Activated CD4-positive, alpha-beta T cell treated with anti-CD3 and anti-CD28 coated beads, Interleukin-10, Interleukin-2, amounts not matched to agents 100 ng/mL and 50 ng/mL, durations not matched to agents 16 hours and 8 hours (primary cell): ENCODE data around the gene GLI1.

Experiments used
- DNase-seq: peaks from one replicate; pipeline ENCODE4 v3.0.0-alpha.2; 2020

GLI1 gene

DNA sequence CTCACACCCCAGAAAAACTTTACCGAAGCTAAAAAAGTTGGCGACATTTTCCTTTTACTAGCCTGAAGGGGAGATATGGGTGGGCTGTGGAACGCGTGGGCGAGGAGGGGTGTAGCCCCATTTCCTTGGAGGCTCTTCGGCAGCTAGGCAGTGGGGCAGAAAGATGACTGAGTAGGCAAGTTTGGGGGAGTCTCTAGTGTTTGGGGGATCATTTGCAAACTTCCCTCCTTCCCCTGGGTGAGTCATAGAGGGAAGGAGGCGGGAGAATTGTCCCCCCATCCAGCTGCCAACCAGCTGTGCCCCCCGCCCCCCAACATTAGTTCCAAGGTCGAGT lies 2.3 kb downstream of the GLI1 start:
- DNase-seq: no peak

DNA sequence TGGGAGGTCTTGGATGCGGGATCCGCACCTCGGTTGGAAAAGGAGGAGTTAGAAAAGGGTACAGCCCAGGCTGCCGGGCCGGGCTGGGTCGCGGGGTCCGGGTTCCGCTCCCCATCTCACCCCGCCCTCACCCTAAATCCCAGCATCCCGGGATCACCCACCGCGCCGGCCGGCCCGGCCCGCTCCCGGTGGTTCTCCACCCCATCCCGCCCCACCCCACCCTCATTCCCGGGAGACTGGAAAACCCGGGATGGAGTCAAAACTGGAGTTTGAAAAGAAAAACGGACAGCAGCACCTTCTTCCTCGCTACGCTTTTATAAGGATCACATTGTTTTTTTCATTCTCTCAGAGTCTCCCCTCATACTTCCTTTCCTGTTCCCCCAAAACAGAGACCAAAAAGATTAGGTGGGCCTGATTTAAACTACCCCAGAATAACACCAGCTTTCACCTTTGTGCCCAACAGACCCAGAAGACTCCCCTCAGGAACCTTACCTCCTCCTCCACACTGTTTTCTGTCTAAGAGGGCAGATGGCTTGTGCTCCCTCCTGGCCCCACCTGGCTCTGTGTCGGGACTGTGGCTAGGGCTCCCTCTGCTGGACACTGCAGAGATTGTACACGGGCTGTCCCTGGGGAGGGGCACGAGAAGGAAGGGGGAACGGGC lies 2.8 kb downstream of the GLI1 start:
- peak; percentile 94 for DNase-seq

DNA sequence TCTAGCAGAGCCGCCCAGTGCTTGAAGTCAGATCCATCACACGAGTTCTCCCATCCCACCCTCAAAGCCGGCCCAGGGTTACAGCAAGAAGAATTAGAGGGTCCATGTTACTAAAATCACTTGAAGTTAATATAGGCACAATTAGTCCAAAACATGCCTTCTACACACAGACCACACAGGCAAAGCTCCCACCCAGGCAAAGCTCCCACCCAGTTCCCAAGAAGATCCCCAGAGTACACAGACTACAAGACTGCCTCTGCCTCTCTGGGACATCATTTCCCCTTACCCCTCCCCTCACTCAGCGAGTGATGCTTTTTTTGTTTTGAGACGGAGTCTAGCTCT lies 3.3 kb downstream of the GLI1 start:
- no peak for DNase-seq

DNA sequence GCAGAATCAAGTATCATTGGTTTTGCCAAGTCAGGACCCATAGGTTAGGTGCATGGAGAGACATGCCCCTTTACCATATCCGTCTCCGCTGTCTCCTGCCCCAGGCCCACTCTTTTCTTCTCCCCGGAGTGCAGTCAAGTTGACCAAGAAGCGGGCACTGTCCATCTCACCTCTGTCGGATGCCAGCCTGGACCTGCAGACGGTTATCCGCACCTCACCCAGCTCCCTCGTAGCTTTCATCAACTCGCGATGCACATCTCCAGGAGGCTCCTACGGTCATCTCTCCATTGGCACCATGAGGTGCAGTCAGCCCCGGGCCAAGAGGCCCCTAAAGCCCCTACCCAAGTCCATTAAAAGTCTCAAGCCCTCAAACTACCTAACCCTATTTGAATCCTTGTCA lies 5.0 kb downstream of the GLI1 start:
- DNase-seq: no peak

DNA sequence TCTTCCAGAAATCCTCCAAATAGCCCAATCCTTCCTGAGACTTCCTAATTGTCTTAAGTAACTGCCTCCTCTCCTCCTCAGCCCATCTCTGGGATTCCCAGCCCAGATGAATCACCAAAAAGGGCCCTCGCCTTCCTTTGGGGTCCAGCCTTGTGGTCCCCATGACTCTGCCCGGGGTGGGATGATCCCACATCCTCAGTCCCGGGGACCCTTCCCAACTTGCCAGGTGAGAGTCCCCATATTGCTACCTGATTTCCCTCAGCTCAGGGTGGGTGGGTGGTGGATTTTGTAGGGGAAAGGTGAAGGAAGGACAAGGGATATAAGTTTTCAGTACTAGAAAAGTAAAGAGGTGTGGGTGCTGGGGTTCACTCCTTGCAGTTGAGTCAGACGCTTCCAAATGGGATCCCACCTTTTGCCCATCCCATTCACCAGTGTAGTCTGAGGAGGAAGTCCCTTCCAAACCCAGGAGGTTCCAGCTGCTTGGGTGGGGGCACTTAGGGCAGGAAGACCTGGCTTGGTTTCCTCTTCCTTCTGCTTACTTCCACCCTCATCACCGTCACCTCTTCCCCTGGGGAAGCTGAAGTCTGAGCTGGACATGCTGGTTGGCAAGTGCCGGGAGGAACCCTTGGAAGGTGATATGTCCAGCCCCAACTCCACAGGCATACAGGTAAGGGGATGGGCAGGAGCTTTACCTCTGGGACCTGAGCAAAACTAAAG lies 5.6 kb downstream of the GLI1 start:
- DNase-seq: no peak

DNA sequence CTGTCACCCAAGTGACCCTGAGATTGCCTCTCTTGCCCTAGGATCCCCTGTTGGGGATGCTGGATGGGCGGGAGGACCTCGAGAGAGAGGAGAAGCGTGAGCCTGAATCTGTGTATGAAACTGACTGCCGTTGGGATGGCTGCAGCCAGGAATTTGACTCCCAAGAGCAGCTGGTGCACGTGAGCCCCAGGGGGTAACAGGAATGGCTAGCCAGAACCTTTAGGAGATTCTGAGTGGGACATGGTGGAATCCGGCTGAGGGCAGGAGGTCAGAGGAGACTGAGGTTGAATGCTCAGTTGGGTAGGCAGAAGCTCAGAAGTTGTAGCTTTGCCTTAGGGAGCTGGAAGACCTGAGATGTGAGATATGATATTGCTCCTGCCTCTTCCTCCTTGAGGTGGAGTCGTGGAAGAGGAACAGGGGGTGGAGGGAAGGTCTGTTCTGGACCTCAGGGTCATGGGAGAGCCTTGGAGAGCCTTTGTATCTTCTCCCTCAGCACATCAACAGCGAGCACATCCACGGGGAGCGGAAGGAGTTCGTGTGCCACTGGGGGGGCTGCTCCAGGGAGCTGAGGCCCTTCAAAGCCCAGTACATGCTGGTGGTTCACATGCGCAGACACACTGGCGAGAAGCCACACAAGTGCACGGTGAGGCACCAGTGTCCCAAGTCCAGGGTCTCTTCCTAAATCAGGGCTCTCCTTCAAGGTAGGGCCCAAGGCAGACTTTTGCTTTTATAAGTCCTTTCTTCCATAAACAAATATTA lies 6.3 kb downstream of the GLI1 start:
- no peak for DNase-seq

DNA sequence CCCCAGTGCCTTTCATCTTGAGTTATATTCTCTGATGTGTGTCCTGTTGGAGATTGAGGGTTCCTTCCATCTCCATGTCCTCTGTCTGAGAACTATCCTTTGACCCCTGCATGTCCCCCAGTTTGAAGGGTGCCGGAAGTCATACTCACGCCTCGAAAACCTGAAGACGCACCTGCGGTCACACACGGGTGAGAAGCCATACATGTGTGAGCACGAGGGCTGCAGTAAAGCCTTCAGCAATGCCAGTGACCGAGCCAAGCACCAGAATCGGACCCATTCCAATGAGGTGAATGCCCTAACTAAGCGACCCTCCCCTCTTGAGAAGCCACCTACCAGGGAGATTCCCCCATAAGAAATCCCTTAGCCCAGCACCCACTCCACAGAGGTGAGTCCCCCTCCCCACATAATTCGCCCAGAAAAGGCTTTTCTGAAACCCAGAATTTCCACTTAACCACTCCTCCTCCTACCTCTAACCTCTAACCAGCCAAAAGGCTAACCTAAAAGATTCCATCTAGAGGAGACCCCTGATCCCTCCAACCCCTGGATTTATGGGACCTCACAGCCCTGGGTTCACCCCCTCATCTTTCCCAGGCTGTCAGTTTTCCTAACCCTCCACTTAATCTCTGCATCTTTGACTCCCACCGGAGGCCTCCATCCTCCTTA lies 7.8 kb downstream of the GLI1 start:
- DNase-seq: no peak

DNA sequence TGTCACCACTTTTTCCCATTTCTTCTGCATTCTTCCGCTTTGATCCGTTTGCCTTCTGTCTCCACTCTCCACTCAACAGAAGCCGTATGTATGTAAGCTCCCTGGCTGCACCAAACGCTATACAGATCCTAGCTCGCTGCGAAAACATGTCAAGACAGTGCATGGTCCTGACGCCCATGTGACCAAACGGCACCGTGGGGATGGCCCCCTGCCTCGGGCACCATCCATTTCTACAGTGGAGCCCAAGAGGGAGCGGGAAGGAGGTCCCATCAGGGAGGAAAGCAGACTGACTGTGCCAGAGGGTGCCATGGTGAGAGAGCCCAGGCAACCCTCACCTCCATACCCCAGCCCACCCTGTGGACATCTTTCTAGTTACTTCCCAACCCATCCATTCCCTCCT lies 8.3 kb downstream of the GLI1 start:
- no peak for DNase-seq

DNA sequence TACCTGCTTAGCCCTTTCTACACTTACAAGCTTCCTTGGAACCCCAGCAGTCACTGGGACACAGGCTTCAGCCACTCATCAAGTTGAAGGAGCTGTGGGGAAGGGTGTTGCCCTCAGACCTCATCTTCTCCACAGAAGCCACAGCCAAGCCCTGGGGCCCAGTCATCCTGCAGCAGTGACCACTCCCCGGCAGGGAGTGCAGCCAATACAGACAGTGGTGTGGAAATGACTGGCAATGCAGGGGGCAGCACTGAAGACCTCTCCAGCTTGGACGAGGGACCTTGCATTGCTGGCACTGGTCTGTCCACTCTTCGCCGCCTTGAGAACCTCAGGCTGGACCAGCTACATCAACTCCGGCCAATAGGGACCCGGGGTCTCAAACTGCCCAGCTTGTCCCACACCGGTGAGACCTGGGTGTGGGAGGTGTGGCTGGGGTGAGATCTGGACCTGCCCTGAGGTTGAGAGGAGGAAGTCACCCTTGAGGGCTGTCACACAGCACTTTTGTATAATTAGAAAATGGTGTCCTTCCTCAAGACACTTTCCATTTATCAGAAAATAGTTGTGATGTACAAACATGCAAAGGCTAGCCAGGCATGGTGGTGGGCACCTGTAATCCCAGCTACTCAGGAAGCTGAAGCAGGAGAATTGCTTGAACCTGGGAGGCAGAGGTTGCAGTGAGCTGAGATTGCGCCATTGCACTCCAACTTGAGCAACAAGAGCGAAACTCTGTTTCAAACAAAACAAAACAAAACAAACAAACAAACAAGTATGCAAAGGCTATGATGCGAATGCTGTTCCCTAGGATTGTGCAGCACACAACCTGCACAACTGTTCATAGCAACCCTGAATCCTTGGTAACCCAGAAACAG lies 9.9 kb downstream of the GLI1 start:
- DNase-seq: no peak

DNA sequence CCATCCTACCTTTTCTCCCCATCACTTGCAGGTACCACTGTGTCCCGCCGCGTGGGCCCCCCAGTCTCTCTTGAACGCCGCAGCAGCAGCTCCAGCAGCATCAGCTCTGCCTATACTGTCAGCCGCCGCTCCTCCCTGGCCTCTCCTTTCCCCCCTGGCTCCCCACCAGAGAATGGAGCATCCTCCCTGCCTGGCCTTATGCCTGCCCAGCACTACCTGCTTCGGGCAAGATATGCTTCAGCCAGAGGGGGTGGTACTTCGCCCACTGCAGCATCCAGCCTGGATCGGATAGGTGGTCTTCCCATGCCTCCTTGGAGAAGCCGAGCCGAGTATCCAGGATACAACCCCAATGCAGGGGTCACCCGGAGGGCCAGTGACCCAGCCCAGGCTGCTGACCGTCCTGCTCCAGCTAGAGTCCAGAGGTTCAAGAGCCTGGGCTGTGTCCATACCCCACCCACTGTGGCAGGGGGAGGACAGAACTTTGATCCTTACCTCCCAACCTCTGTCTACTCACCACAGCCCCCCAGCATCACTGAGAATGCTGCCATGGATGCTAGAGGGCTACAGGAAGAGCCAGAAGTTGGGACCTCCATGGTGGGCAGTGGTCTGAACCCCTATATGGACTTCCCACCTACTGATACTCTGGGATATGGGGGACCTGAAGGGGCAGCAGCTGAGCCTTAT lies 10.8 kb downstream of the GLI1 start:
- no peak for DNase-seq

DNA sequence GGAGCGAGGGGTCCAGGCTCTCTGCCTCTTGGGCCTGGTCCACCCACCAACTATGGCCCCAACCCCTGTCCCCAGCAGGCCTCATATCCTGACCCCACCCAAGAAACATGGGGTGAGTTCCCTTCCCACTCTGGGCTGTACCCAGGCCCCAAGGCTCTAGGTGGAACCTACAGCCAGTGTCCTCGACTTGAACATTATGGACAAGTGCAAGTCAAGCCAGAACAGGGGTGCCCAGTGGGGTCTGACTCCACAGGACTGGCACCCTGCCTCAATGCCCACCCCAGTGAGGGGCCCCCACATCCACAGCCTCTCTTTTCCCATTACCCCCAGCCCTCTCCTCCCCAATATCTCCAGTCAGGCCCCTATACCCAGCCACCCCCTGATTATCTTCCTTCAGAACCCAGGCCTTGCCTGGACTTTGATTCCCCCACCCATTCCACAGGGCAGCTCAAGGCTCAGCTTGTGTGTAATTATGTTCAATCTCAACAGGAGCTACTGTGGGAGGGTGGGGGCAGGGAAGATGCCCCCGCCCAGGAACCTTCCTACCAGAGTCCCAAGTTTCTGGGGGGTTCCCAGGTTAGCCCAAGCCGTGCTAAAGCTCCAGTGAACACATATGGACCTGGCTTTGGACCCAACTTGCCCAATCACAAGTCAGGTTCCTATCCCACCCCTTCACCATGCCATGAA lies 11.5 kb downstream of the GLI1 start:
- no peak for DNase-seq

DNA sequence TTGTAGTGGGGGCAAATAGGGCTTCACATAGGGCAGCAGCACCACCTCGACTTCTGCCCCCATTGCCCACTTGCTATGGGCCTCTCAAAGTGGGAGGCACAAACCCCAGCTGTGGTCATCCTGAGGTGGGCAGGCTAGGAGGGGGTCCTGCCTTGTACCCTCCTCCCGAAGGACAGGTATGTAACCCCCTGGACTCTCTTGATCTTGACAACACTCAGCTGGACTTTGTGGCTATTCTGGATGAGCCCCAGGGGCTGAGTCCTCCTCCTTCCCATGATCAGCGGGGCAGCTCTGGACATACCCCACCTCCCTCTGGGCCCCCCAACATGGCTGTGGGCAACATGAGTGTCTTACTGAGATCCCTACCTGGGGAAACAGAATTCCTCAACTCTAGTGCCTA lies 12.1 kb downstream of the GLI1 start:
- DNase-seq: no peak

DNA sequence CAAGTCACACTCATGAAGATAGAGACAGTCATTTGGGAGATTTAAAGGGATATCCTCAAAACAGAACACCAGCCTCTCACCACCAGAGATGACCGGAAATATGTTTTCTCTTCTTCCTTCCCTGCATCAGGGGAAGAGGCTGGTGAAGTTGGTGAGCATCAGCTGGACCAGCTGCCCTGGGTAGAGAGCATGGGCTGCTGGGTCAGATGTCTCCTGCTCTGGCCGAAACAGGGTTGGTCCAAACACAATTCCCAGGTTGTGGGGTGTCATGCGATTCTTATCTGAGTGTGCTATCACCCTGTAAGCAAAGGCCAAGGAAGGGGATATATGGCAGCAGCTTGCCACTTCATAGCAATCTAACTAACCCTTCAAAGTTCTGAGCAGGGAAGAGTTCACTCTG lies 12.8 kb downstream of the GLI1 start:
- no peak for DNase-seq

DNA sequence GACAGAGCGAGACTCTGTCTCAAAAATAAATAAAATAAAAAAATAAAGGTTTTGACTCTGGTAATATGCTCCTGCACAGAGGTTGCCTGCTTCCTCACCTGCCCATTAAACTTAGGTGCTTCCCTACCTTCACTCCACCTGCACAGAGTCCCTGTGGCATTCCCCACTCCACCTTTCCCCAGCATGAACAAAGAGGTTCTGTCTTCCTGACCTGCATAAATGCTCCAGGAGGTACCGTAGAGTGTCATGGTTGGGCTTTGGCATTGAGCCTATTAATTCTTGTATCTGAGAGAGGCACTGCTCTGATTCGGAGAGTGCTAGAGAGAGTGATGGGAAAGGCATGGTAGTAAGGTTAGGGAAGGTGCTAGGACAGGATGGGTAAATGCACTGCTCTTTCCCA lies 13.8 kb downstream of the GLI1 start:
- no peak for DNase-seq

DNA sequence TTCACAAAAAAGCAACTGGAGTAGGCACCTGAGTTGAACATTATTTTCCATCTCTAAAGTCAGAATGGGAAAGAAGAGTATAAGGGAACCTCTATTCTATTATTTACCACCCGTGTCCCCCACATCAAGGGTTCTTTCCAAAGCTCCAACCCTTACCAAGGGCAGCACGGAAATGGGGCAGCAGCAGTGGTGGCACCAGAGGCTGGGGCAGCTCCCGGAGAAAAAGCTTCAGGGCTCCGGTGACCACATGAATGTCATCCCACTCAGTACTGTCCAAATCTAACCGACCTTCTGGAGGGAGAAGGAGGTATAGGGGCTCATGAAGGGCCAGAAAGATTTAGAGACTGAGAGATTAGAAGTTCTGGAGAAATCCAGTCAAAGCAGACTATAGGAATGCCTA lies 14.3 kb downstream of the GLI1 start:
- DNase-seq: no peak

DNA sequence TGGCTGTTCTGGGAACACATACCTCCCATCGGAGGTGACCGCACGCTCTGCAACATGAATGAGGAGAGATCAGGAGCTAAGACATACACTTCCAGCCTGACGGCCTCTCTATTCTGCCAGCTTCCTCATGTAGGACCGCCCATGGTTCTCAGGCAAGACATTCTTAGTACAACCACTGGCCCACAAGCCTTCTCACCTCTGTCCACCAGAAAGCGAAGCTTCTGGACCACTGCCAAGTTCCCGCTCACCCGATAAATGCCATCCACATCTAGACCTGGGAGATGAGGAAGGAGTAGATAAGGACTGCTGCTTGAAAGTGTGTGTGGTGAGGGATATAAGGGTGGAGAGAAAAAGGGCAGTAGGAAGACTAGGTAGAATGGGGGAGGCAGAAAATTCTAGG lies 14.8 kb downstream of the GLI1 start:
- DNase-seq: no peak

DNA sequence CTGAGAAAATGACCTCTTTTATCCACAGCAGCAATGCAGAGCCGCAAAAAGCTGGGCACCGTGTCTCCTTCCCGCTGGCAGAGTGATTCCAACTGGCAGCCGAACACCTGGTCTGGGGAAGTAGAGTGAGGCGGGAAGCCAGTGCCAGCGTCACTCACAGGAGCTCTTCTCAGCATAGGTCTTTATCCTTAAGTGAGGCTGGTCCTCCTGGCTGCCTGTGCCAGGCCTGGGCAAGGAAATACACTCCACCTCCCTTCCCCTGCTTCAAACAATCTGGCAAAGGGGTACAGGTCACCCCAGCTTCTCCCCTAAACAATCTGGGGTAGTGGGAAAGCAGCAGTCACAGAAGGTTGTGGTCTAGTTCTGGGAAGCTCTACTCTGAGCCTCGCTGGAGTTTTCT lies 15.3 kb downstream of the GLI1 start:
- no peak for DNase-seq

DNA sequence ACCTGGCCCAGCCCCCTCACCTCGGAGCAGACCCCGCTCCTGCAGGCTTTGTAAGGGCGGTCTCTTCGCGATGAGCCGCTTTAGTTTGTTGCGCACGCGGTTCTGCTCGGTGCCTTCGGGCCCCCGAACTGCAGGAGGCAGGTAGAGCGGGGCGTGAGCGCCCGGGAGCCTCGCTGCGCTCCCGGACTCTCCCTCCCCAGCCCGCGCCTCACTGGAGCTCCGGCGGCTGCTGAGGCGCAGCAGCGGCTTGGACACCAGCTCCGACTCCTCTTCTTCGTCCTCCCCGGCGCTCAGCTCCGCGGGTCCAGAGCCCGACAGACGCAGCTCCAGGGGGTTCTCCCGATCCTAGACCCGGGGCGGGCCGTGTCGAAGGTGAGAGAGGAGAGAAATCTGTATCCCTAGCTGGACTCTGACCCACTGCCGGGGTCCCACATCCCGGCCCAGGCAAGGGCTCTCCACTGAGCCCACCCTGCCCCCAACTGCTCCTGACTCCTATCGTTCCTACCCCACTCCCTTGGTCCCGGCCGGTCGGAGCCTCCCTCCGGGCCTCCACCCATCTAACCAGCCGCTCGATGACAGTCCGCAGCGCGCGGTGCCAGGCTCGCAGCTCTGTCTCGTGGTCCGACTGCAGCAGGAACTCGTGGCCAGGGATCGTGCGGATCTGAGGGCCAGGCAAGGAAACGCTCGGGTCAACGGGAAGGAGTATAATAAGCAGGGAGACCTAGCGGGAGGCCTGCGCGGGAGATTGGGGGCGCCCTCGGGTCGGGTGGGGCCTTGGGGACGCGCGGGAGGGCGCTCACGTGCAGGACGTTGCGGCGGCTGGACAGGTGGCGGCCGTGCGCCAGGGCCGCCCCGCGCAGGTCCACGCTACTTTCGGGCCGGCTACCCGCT lies 15.9 kb downstream of the GLI1 start:
- DNase-seq: no peak

DNA sequence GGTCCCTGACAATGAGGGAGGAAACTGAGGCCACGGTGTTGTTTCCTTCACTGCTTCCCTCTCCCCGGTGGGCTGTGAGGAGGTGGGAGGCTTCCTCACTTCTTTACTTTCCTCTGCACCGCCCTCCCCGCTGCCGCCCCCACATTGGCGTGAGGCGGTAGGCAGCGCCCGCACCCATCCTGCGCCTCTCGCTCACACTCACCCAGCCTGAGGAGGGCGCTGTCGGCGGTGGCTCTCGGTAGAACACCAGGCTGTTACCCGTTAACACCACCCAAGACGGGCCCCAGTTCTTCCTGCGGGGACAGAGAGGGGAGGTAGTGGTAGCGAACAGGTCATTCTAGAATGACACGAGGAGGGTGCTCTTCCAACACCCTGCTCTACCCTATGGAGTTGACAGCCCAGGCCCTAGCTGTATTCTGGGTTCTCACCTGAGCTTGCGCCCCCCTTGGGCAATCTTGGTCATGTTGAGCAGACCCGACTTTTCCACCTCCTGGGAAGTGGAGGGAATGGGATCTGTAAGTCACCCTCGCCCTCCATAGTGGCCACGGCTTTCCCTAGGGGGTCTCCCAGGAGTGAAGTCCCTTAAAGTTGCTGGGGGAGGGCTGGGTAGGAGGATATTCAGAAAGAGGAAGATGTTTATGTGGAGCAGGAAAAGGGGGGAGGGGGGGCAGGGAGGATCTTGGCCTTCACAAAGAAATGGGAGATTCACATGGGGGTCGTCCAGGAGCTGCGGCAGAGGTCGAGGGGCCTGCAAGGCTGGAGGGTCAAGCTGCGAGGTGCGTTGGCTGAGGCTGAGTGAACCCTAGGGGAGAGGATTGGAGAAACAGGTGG lies 16.8 kb downstream of the GLI1 start:
- peak; percentile 89 for DNase-seq
